22Rv1 (cell line): ENCODE results near the gene FBXL7.

Source experiments
- H3K27ac ChIP-seq: fragments of 450-650 bp; 2 replicates; pipeline ENCODE4 v1.5.1; 2017
- CTCF ChIP-seq: fragments of 450-650 bp; IDR thresholded peaks from 2 replicates; pipeline ENCODE4 v1.5.1; 2017; ENCODE audit warnings: mild to moderate bottlenecking
- ZFX ChIP-seq: fragments of 450-650 bp; IDR thresholded peaks from 2 replicates; pipeline ENCODE4 v1.6.1; 2017; ENCODE audit warnings: antibody characterized with exemption, borderline replicate concordance

The FBXL7 gene

GRCh38 chr5:15728811-15729210, 228.8 kb downstream of the FBXL7 start:
- no peak overlapping the region for H3K27ac ChIP-seq
- TF ChIP-seq CTCF (no peak), ZFX (no peak)

- no peak overlapping the region for H3K27ac ChIP-seq
- no peak for TF ChIP-seq CTCF
- TF ChIP-seq ZFX = no peak
These were observed 231.7 kb downstream of the FBXL7 start for GRCh38 chr5:15731699-15732098.

GRCh38 chr5:15734058-15734457, 234.1 kb downstream of the FBXL7 start:
- H3K27ac ChIP-seq = no peak overlapping the region
- no peak for TF ChIP-seq CTCF
- TF ChIP-seq ZFX = no peak

- no peak for TF ChIP-seq CTCF
- no peak for TF ChIP-seq ZFX
- H3K27ac ChIP-seq = no peak overlapping the region
These were observed 237.2 kb downstream of the FBXL7 start for GRCh38 chr5:15737036-15737821.

- no peak for TF ChIP-seq CTCF
- no peak for TF ChIP-seq ZFX
These were observed 238.1 kb downstream of the FBXL7 start for GRCh38 chr5:15737871-15738664.

GRCh38 chr5:15740383-15740782, 240.4 kb downstream of the FBXL7 start:
- H3K27ac ChIP-seq = no peak overlapping the region
- no peak for TF ChIP-seq ZFX
- TF ChIP-seq CTCF = no peak

More at GRCh38 chr5:15737871-15738664, 238.1 kb downstream of the FBXL7 start:
- no peak overlapping the region for H3K27ac ChIP-seq

- TF ChIP-seq ZFX (no peak), CTCF (no peak)
These were observed 241.6 kb downstream of the FBXL7 start for GRCh38 chr5:15741591-15741990.

More at GRCh38 chr5:15741591-15741990, 241.6 kb downstream of the FBXL7 start:
- H3K27ac ChIP-seq = no peak overlapping the region
